Fibroblast of peridontal ligament (primary cell): ENCODE measurements around the gene DOK7.
"Not testable (repeated sequence)": the region's sequence is repeated elsewhere in the genome, so short reads cannot be mapped to it uniquely, and the experiment has no call there.

Experiments used
- DNase-seq: peaks from one replicate; pipeline ENCODE4 v3.0.0-alpha.2; 2010; ENCODE audit errors: extremely low read depth

DOK7 gene

DNA sequence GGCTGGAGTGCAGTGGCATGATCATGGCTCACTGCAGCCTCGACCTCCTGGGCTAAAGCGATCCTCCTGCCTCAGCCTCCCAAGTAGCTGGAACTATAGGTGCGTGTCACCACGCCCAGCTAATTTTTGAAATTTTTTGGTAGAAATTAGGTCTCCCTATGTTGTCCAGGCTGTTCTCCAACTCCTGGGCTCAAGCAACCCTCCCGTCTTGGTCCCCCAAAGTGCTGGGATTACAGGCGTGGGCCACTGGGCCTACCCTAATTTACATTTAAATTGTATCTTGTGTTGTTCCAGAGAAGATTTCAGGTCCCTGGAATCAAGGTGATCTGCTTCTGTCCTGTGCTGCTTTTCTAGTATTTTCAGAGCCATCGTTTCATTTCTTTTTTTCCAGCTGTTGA is 70.3 kb downstream of the DOK7 start:
- no peak for DNase-seq

DNA sequence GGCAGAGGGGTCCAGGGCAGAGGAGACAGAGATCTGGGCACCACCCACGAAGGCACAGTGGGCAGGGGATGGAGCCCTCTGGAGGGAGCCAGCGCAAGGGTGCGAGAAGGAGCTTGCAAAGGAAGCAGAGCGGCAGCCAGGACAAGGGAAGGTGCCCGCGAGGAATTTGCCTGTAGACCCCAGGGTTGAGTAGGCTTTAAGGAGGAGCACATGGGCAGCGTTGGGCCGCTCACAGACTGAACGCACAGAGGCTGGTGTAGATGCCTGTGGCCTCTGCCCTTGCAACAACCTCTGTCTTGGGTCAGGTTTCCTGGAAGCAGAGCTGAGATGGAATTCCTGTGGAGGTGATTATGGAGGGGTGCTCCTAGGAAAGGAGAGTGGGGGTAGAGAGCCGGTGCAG is 72.7 kb downstream of the DOK7 start:
- not testable (repeated sequence) for DNase-seq

- DNase-seq, result not testable (repeated sequence)
Observed at GRCh38 chr4:3538906-3539305, 75.8 kb downstream of the DOK7 start.

GRCh38 chr4:3543415-3543814 is 80.3 kb downstream of the DOK7 start:
- DNase-seq, result not testable (repeated sequence)
